Esophagus squamous epithelium (tissue), 4 donors: ENCODE data around the gene DENND1A.

Experiments
- POLR2A ChIP-seq, 4 donors: fragments of 450-650 bp; IDR thresholded peaks; one replicate each; pipeline ENCODE4 v1.6.1; 2017; ENCODE audit warnings: antibody characterized with exemption in 4 of 4, mild to moderate bottlenecking in 4 of 4, moderate library complexity in 3 of 4
- TF ChIP-seq, protein P1 (sequence below), 6 experiments: fragments of 450-650 bp in 4 of 6; fragments of 200-600 bp in 2 of 6; sonication (generic) in 2 of 6; IDR thresholded peaks; one replicate each; pipeline ENCODE4 v1.5.1; 2016 to 2019; ENCODE audit warnings: antibody characterized with exemption in 6 of 6, mild to moderate bottlenecking in 4 of 6, moderate library complexity in 4 of 6

DNA sequence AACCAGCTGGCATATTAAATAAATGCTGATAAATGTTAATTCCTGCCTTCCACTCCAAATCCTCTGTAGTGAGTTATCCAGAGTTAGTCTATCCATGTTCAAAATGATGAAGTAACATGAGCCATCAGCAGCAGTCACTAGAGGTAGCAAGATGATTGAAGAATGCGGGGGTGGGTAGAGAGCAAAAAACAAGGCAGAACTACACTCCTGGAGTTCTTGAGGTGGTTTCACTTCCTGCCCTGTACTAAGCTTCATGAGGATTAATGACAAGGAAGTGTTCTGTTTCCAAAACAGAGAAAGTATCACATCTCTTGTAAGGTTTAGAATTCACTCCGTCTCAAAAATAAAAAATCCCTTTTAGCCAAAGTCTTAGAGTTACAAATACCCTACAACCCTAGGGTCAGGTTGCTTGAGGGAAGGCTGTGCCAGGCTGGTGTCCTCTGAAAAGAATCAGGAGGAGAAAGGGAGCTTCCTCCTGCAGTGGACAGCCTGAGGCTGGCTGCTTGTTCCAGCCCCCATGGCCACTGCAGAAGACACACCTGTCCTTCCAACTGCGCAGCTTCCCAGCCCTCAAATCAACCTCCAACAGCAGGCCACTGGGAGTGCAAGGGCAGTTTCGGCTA, 180.2 kb downstream of the DENND1A start:
- TF ChIP-seq, protein P1, sequence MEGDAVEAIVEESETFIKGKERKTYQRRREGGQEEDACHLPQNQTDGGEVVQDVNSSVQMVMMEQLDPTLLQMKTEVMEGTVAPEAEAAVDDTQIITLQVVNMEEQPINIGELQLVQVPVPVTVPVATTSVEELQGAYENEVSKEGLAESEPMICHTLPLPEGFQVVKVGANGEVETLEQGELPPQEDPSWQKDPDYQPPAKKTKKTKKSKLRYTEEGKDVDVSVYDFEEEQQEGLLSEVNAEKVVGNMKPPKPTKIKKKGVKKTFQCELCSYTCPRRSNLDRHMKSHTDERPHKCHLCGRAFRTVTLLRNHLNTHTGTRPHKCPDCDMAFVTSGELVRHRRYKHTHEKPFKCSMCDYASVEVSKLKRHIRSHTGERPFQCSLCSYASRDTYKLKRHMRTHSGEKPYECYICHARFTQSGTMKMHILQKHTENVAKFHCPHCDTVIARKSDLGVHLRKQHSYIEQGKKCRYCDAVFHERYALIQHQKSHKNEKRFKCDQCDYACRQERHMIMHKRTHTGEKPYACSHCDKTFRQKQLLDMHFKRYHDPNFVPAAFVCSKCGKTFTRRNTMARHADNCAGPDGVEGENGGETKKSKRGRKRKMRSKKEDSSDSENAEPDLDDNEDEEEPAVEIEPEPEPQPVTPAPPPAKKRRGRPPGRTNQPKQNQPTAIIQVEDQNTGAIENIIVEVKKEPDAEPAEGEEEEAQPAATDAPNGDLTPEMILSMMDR (IDR thresholded peaks at IDR 0.05), result no peak
- TF ChIP-seq POLR2A (IDR thresholded peaks at IDR 0.05), result no peak
